Activated CD4-positive, CD25-positive, alpha-beta regulatory T cell (primary cell): ENCODE measurements around the gene ARHGAP11A.

Experiments
- DNase-seq, 4 experiments: peaks; one replicate each; lab custom pipeline; 2025; lab: John Stamatoyannopoulos, UW

The ARHGAP11A gene

GRCh38 chr15:32688151-32688639 lies 72.9 kb downstream of the ARHGAP11A start:
- no peak for DNase-seq
